GM19372 (cell line): Measurements from ENCODE around the gene PRG2.
"Not testable (repeated sequence)": the region's sequence is repeated elsewhere in the genome, so short reads cannot be mapped to it uniquely, and the experiment has no call there.

Experiments used
- ATAC-seq: cut with Tn5 transposase; IDR thresholded peaks from one replicate; pipeline ENCODE4 v1.9.1; 2021; ENCODE audit warnings: mild to moderate bottlenecking, low read depth, moderate library complexity; ENCODE audit not compliant: unreplicated experiment

Gene PRG2

GRCh38 chr11:57353036-57353435, 37.4 kb downstream of the PRG2 start:
- no peak for ATAC-seq

GRCh38 chr11:57349491-57350274, 40.8 kb downstream of the PRG2 start:
- no peak for ATAC-seq

- no peak for ATAC-seq
These were observed 41.7 kb downstream of the PRG2 start for GRCh38 chr11:57348636-57349313.

GRCh38 chr11:57348052-57348451, 42.4 kb downstream of the PRG2 start:
- no peak for ATAC-seq

GRCh38 chr11:57347336-57347735, 43.1 kb downstream of the PRG2 start:
- no peak for ATAC-seq

- peak; percentile 68 for ATAC-seq
These were observed 44.8 kb downstream of the PRG2 start for GRCh38 chr11:57345555-57346211.

GRCh38 chr11:57344826-57345225, 45.6 kb downstream of the PRG2 start:
- ATAC-seq: no peak

- no peak for ATAC-seq
These were observed 46.6 kb downstream of the PRG2 start for GRCh38 chr11:57343825-57344224.

GRCh38 chr11:57342702-57343101, 47.7 kb downstream of the PRG2 start:
- ATAC-seq: no peak

- ATAC-seq: no peak
These were observed 49.1 kb downstream of the PRG2 start for GRCh38 chr11:57341250-57341808.

GRCh38 chr11:57340039-57340615, 50.3 kb downstream of the PRG2 start:
- ATAC-seq: no peak

GRCh38 chr11:57339328-57339727, 51.1 kb downstream of the PRG2 start:
- no peak for ATAC-seq

GRCh38 chr11:57338142-57338541, 52.3 kb downstream of the PRG2 start, which contains the start of gene P2RX3:
Gene P2RX3 (plus strand): TSS chr11:57338352. CDS start chr11:57338551, 199 bp downstream.
- no peak for ATAC-seq

GRCh38 chr11:57336856-57337255, 53.6 kb downstream of the PRG2 start:
- ATAC-seq: not testable (repeated sequence)
